Sigmoid colon (tissue), 7 donors: ENCODE results near the gene ELP4. TPM values are rescaled to one million over a fixed set of nuclear protein-coding genes. Genes with fewer than 3 reads are reported as not detected.

Experiments used
- DNase-seq: peaks from one replicate; pipeline ENCODE4 v3.0.0-alpha.2; 2019
- H3K27ac ChIP-seq, 4 donors: fragments of 200-600 bp; sonication (generic); one replicate each; pipeline ENCODE4 v1.5.1; 2016 to 2019; ENCODE audit warnings: mild to moderate bottlenecking in 1 of 4
- H3K27me3 ChIP-seq, 3 donors: fragments of 200-600 bp; sonication (generic); one replicate each; pipeline ENCODE4 v1.5.1; 2019; ENCODE audit warnings: mild to moderate bottlenecking in 1 of 3
- H3K36me3 ChIP-seq, 4 donors: fragments of 200-600 bp; sonication (generic); one replicate each; pipeline ENCODE4 v1.5.1; 2016 to 2019
- H3K4me1 ChIP-seq, 4 donors: fragments of 200-600 bp; sonication (generic); one replicate each; pipeline ENCODE4 v1.5.1; 2017 to 2019
- H3K4me3 ChIP-seq, 4 donors: fragments of 200-600 bp; sonication (generic); one replicate each; pipeline ENCODE4 v1.5.1; 2017 to 2019; ENCODE audit warnings: mild to moderate bottlenecking in 2 of 4, moderate library complexity in 1 of 4
- H3K9me3 ChIP-seq, 4 donors: fragments of 200-600 bp in 3 of 4; sonication (generic) in 3 of 4; one replicate each; pipeline versions ENCODE4 v1.5.1 to v1.6.1; 2013 to 2019
- EP300 ChIP-seq, 4 donors: sonication (generic); formaldehyde crosslinking; IDR thresholded peaks; one replicate each; pipeline ENCODE4 v1.6.1; 2017; ENCODE audit warnings: antibody characterized with exemption in 4 of 4
- POLR2A ChIP-seq, 2 donors: fragments of 450-650 bp; IDR thresholded peaks; one replicate each; pipeline ENCODE4 v1.6.1; 2016; ENCODE audit warnings: antibody characterized with exemption in 2 of 2, mild to moderate bottlenecking in 2 of 2, moderate library complexity in 2 of 2
- POLR2AphosphoS5 ChIP-seq, 4 donors: sonication (generic); formaldehyde crosslinking; IDR thresholded peaks; one replicate each; pipeline ENCODE4 v1.6.1; 2017; ENCODE audit warnings: antibody characterized with exemption in 4 of 4
- WGBS, 2 donors: extraction: QIAGEN DNeasy Blood & Tissue Kit; methylation state at CpG; one replicate each; pipeline ENCODE4 v1.1.7; 2013; 5-methylcytosine and 5-hydroxymethylcytosine counted together
- intact Hi-C: fragments of 100-400 bp; cut with DNase I; formaldehyde crosslinking; loops from one replicate; pipeline ENCODE4 v1.15.1; 2023
- polyA plus RNA-seq, 3 donors: library from polyadenylated mRNA; stranded (reverse); fragments of 200-250 nt; gene quantifications; one replicate each; pipeline ENCODE4 v1.2.3, GENCODE V29; 2013
- total RNA-seq, 4 donors: library from RNA; depleted of rRNA; stranded (reverse); fragments of >200 nt; gene quantifications; one replicate each; pipeline ENCODE4 v1.1.0, GENCODE V29; 2016
- TF ChIP-seq, protein P1 (sequence below), 4 experiments: fragments of 450-650 bp in 3 of 4; fragments of 200-600 bp in 1 of 4; IDR thresholded peaks; one replicate each; pipeline ENCODE4 v1.5.1; 2016 to 2019; ENCODE audit warnings: antibody characterized with exemption in 4 of 4, mild to moderate bottlenecking in 3 of 4, moderate library complexity in 2 of 4
- donor health status: healthy with polysubstance abuse.
- donor health status: Bipolar disorder and iron deficiency.
- donor health status: healthy.

The ELP4 gene
- total and polyA plus RNA-seq, 7 donors, result 9.0 to 32.7 (median 18.5) TPM

DNA sequence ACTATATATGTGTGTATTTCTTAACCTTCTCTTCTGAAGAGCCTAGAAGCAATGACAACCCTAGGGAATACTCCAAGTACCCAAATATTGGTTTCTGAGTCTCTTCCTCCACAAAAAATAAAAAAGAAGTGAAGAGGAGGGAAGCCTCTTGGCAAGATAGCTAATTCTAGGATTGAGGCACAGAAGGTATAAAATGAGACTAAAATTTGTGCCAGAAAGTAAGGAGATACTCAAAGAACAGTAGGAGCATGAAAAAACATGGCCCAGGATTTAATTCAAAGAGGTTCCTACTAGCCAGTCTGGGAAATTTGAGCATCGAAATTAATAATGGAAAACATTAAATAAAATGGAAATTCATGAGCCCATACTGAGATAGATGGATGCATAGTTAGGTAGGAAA is 189.5 kb downstream of the ELP4 start:
- WGBS, 2 donors, result 96 to 97% methylated on average over 1 of the region's 1 CpG
- Histone ChIP-seq H3K27me3 (no peaks in the 10 kb centered on the region), H3K27ac (no peak overlapping the region), H3K4me3 (no peak overlapping the region), H3K4me1 (no peaks in the 10 kb centered on the region), H3K9me3 (no peaks in the 10 kb centered on the region), H3K36me3 (no peaks in the 10 kb centered on the region)
- no peak for TF ChIP-seq POLR2A (IDR thresholded peaks at IDR 0.05)
- TF ChIP-seq EP300 (IDR thresholded peaks at IDR 0.05), result no peak
- TF ChIP-seq POLR2AphosphoS5 (IDR thresholded peaks at IDR 0.05), result no peak
- intact Hi-C loops, result no loop called here
- DNase-seq, result no peak

DNA sequence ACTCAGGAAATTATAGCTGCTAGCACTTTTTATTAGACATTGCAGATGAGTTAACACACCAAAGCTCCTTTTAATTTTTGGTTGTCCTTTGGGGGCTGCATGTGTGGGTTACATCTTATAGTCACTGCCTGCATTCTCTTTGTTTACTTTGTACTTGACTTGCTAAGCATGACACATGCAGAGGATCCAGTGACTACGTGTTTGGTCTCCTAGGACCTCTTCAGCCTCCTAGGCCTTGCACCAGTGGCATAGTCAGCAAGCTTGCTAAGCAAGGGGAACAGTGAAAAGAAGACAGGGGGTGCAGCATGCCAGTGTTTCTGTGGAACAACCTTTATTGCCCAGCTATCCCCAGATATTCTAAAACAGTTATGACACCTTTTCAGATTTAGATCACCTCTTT is 193.4 kb downstream of the ELP4 start:
- no peak for DNase-seq
- TF ChIP-seq EP300 (IDR thresholded peaks at IDR 0.05) (no peak), POLR2A (IDR thresholded peaks at IDR 0.05) (no peak), POLR2AphosphoS5 (IDR thresholded peaks at IDR 0.05) (no peak)
- TF ChIP-seq, protein P1, sequence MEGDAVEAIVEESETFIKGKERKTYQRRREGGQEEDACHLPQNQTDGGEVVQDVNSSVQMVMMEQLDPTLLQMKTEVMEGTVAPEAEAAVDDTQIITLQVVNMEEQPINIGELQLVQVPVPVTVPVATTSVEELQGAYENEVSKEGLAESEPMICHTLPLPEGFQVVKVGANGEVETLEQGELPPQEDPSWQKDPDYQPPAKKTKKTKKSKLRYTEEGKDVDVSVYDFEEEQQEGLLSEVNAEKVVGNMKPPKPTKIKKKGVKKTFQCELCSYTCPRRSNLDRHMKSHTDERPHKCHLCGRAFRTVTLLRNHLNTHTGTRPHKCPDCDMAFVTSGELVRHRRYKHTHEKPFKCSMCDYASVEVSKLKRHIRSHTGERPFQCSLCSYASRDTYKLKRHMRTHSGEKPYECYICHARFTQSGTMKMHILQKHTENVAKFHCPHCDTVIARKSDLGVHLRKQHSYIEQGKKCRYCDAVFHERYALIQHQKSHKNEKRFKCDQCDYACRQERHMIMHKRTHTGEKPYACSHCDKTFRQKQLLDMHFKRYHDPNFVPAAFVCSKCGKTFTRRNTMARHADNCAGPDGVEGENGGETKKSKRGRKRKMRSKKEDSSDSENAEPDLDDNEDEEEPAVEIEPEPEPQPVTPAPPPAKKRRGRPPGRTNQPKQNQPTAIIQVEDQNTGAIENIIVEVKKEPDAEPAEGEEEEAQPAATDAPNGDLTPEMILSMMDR (IDR thresholded peaks at IDR 0.05), result no peak
- H3K27ac ChIP-seq, result no peak overlapping the region
- no peaks in the 10 kb centered on the region for H3K27me3 ChIP-seq
- no peaks in the 10 kb centered on the region for H3K9me3 ChIP-seq
- 51 to 69% methylated on average over 1 of the region's 1 CpG for WGBS, 2 donors
- no peak overlapping the region for H3K4me3 ChIP-seq
- H3K36me3 ChIP-seq, result no peaks in the 10 kb centered on the region
- H3K4me1 ChIP-seq, result no peaks in the 10 kb centered on the region
- intact Hi-C loops, result no loop called here

DNA sequence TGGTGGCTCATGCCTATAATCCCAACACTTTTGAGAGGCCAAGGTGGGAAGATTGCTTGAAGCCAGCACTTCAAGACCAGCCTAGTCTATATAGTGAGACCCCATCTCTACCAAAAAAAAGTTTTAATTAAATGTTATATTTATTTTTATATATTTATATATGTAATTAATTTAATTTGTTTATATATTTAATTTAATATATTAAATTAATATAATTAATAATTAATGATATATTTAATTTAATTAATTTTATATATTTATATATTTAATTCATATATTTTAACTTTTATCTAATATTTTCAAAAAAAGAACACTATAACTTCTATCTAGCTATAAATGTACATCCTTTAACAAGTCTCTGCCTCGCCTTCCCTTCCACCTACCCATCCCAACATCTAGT is 196.8 kb downstream of the ELP4 start:
- 97% methylated on average over 1 of the region's 1 CpG for WGBS, 2 donors
- Histone ChIP-seq H3K4me3 (no peak overlapping the region), H3K27me3 (no peaks in the 10 kb centered on the region), H3K27ac (no peak overlapping the region), H3K4me1 (no peaks in the 10 kb centered on the region), H3K36me3 (no peaks in the 10 kb centered on the region), H3K9me3 (no peaks in the 10 kb centered on the region)
- no peak for TF ChIP-seq POLR2A (IDR thresholded peaks at IDR 0.05)
- no peak for TF ChIP-seq EP300 (IDR thresholded peaks at IDR 0.05)
- TF ChIP-seq, protein P1 (IDR thresholded peaks at IDR 0.05), result no peak
- TF ChIP-seq POLR2AphosphoS5 (IDR thresholded peaks at IDR 0.05), result no peak
- DNase-seq, result no peak
- intact Hi-C loops, result no loop called here

DNA sequence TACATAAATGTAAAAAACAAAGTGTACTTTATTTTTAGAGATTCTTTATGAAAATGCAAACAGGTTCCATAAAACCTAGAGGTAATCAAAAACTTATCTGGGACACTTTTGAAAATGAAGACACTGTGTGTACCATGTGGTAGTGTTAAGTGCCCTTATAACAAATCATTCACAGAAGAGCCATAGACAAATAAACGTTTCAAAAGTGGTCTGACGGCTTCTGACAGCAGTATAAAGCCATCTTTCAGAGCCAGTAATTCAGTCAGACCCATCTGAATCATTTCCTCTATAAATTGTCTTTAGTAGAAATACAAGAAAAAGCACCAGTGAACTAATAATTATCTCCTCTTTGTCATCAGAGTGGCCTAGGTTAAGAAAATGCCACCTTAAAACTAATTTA is 201.6 kb downstream of the ELP4 start:
- 16 to 49% methylated on average over 2 of the region's 2 CpGs for WGBS, 2 donors
- no peaks in the 10 kb centered on the region for H3K36me3 ChIP-seq
- H3K4me1 ChIP-seq, result no peaks in the 10 kb centered on the region
- no peaks in the 10 kb centered on the region for H3K9me3 ChIP-seq
- intact Hi-C loops, result no loop called here
- TF ChIP-seq POLR2A (IDR thresholded peaks at IDR 0.05), result no peak
- no peak for TF ChIP-seq POLR2AphosphoS5 (IDR thresholded peaks at IDR 0.05)
- no peak for TF ChIP-seq EP300 (IDR thresholded peaks at IDR 0.05)
- TF ChIP-seq, protein P1 (IDR thresholded peaks at IDR 0.05), result no peak
- no peaks in the 10 kb centered on the region for H3K27me3 ChIP-seq
- H3K4me3 ChIP-seq, result no peak overlapping the region
- H3K27ac ChIP-seq, result no peak overlapping the region
- DNase-seq, result no peak

DNA sequence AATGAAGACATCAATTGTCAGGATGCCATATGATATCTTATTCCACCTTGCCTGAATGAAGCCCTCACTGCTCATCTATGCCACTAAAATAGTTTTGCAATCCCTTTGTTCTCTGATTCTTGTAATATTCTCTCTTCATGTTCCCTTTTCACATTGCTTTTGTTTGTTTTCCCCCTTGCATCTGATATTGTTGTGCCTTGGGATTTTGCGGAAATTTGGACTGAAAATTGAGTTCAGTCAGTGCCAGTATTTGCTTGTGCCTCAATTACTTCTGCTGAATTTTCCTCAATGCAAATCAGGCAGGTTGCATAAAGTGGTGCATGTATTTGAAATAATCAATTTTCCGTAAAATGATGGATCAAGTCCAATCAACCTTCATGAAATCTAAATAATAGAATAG is 203.3 kb downstream of the ELP4 start:
- H3K27ac ChIP-seq, result no peak overlapping the region
- 98 to 99% methylated on average over 2 of the region's 2 CpGs for WGBS, 2 donors
- intact Hi-C loops, result no loop called here
- TF ChIP-seq, protein P1 (IDR thresholded peaks at IDR 0.05), result no peak
- TF ChIP-seq POLR2A (IDR thresholded peaks at IDR 0.05) (no peak), EP300 (IDR thresholded peaks at IDR 0.05) (no peak), POLR2AphosphoS5 (IDR thresholded peaks at IDR 0.05) (no peak)
- no peaks in the 10 kb centered on the region for H3K27me3 ChIP-seq
- H3K4me3 ChIP-seq, result no peak overlapping the region
- no peak for DNase-seq
- H3K4me1 ChIP-seq, result no peaks in the 10 kb centered on the region
- H3K36me3 ChIP-seq, result no peaks in the 10 kb centered on the region
- H3K9me3 ChIP-seq, result no peaks in the 10 kb centered on the region
